B cell (primary cell): ENCODE measurements around the gene MAPK7. TPM values are rescaled to one million over a fixed set of nuclear protein-coding genes. Genes with fewer than 3 reads are reported as not detected.

Experiments used
- ATAC-seq: fragments of 200-7000 bp; cut with Tn5 transposase; one replicate; pipeline ENCODE4 v1.10.0; 2021; ENCODE audit warnings: low read depth, mild to moderate bottlenecking, moderate number of reproducible peaks, moderate library complexity
- CTCF ChIA-PET: fragments of 350-600 bp; sonication (Branson Sonifier 250); formaldehyde crosslinking; loops from one replicate; lab custom pipeline; 2021; ENCODE audit warnings: antibody characterized with exemption, inconsistent platforms; lab: Charles Lee
- POLR2A ChIA-PET: fragments of 350-600 bp; sonication (Branson Sonifier 250); formaldehyde crosslinking; loops from one replicate; lab custom pipeline; 2021; ENCODE audit warnings: antibody characterized with exemption; lab: Charles Lee
- DNase-seq: peaks from one replicate; pipeline ENCODE4 v3.0.0; 2013
- H2AFZ ChIP-seq: 2 replicates; pipeline ENCODE4 v1.6.1; 2012; ENCODE audit warnings: mild to moderate bottlenecking, low read depth, low read length; ENCODE audit not compliant: insufficient read depth, poor library complexity, severe bottlenecking
- H3K27ac ChIP-seq, 2 donors: 1 replicate in 1 of 2; 2 replicates in 1 of 2; pipeline ENCODE4 v1.5.1; 2012 to 2013; ENCODE audit warnings: low read length in 2 of 2, mild to moderate bottlenecking in 2 of 2, moderate library complexity in 1 of 2
- H3K27me3 ChIP-seq, 4 experiments: fragments of 200-600 bp in 1 of 4; sonication (generic) in 1 of 4; replicated peaks in 1 of 4; 1 replicate in 2 of 4; 2 replicates in 2 of 4; pipeline versions ENCODE4 v1.6.1 to v1.7.0; 2013 to 2016; ENCODE audit warnings: low read length in 3 of 4, mild to moderate bottlenecking in 2 of 4, mixed read lengths in 1 of 4, moderate library complexity in 1 of 4; ENCODE audit not compliant: insufficient read depth in 4 of 4, control insufficient read depth in 3 of 4; ENCODE audit errors: control extremely low read depth in 1 of 4
- H3K36me3 ChIP-seq, 2 experiments: replicated peaks in 1 of 2; 1 replicate in 1 of 2; 2 replicates in 1 of 2; pipeline versions ENCODE4 v1.6.1 to v1.7.1; 2013; ENCODE audit warnings: low read length in 1 of 2; ENCODE audit not compliant: insufficient read depth in 2 of 2, control insufficient read depth in 1 of 2; ENCODE audit errors: control extremely low read depth in 1 of 2, extremely low read depth in 1 of 2
- H3K4me1 ChIP-seq, 2 donors: fragments of 200-600 bp in 1 of 2; sonication (generic) in 1 of 2; 1 replicate in 1 of 2; 2 replicates in 1 of 2; pipeline versions ENCODE4 v1.5.1 to v1.6.1; 2013 to 2017; ENCODE audit warnings: low read length in 2 of 2; ENCODE audit not compliant: control insufficient read depth in 2 of 2, insufficient read depth in 2 of 2
- H3K4me2 ChIP-seq: replicated peaks from 2 replicates; pipeline ENCODE3; 2012; ENCODE audit warnings: mild to moderate bottlenecking, low read depth, low read length; ENCODE audit not compliant: poor library complexity, severe bottlenecking
- H3K4me3 ChIP-seq, 5 experiments: fragments of 200-600 bp in 1 of 5; sonication (generic) in 1 of 5; 1 replicate in 3 of 5; 2 replicates in 2 of 5; pipeline versions ENCODE4 v1.5.1 to v1.7.0; 2011 to 2016; ENCODE audit warnings: low read length in 4 of 5, mild to moderate bottlenecking in 4 of 5, low read depth in 2 of 5, control low read depth in 1 of 5, moderate library complexity in 1 of 5; ENCODE audit not compliant: insufficient read depth in 1 of 5; ENCODE audit errors: control extremely low read depth in 1 of 5, extremely low read depth in 1 of 5
- H3K79me2 ChIP-seq: fragments of 200-600 bp; sonication (generic); one replicate; pipeline ENCODE4 v1.6.0; 2016; ENCODE audit warnings: low read length; ENCODE audit not compliant: control insufficient read depth, insufficient read depth
- H3K9ac ChIP-seq: fragments of 200-600 bp; sonication (generic); 2 replicates; pipeline ENCODE4 v1.6.1; 2017; ENCODE audit warnings: mild to moderate bottlenecking, low read length, moderate library complexity
- H3K9me3 ChIP-seq, 3 donors: one replicate each; pipeline versions ENCODE4 v1.6.1 to v1.7.1; 2013; ENCODE audit warnings: low read length in 2 of 3; ENCODE audit not compliant: control insufficient read depth in 2 of 3, insufficient read depth in 1 of 3; ENCODE audit errors: control extremely low read depth in 1 of 3
- H4K20me1 ChIP-seq: 2 replicates; pipeline ENCODE4 v1.6.0; 2012; ENCODE audit warnings: mild to moderate bottlenecking, low read length; ENCODE audit not compliant: insufficient read depth, control insufficient read depth, poor library complexity, severe bottlenecking
- H3K27ac Mint-ChIP-seq: one replicate; pipeline ENCODE4 v1.8.0; 2021; ENCODE audit warnings: mixed read lengths
- H3K27me3 Mint-ChIP-seq: one replicate; pipeline ENCODE4 v1.8.0; 2021; ENCODE audit warnings: mixed read lengths
- H3K4me1 Mint-ChIP-seq: one replicate; pipeline ENCODE4 v1.8.0; 2021; ENCODE audit warnings: mixed read lengths
- H3K4me3 Mint-ChIP-seq: one replicate; pipeline ENCODE4 v1.8.0; 2021; ENCODE audit warnings: mixed read lengths
- H3K9me3 Mint-ChIP-seq: one replicate; pipeline ENCODE4 v1.8.0; 2022; ENCODE audit warnings: mixed read lengths; ENCODE audit not compliant: insufficient read depth
- EZH2 ChIP-seq: IDR thresholded peaks from 2 replicates; pipeline ENCODE4 v1.6.1; 2012; ENCODE audit warnings: borderline replicate concordance, low read depth, mild to moderate bottlenecking, moderate library complexity, low read length; ENCODE audit not compliant: insufficient read depth, poor library complexity, severe bottlenecking
- WGBS: methylation state at CpG from one replicate; pipeline ENCODE4 v1.1.5; 2013; ENCODE audit warnings: missing lambda C conversion rate; ENCODE audit not compliant: insufficient coverage; 5-methylcytosine and 5-hydroxymethylcytosine counted together
- intact Hi-C: fragments of 100-400 bp; cut with micrococcal nuclease; formaldehyde crosslinking; loops from one replicate; pipeline ENCODE4 v1.10.0; 2022
- polyA plus RNA-seq: library from polyadenylated mRNA; depleted of rRNA; stranded (reverse); fragments of >200 nt; gene quantifications from 2 replicates; pipeline ENCODE4 v1.2.3, GENCODE V29; 2012
- total RNA-seq, 2 donors: library from RNA; stranded (reverse); fragments of 120-200 nt in 1 of 2; gene quantifications; 1 replicate in 1 of 2; 2 replicates in 1 of 2; pipeline versions ENCODE4 v1.2.3 to v1.2.4, GENCODE V29; 2013 to 2022
- TF ChIP-seq, protein P1 (sequence below): fragments of 200-600 bp; IDR thresholded peaks from one replicate; pipeline ENCODE4 v1.8.0; 2022; ENCODE audit warnings: antibody characterized with exemption, mild to moderate bottlenecking

MAPK7 gene
- total and polyA plus RNA-seq, 2 donors (not counting 1 experiment from before 2014, with no cell fraction given): 30.0 to 34.0 TPM

DNA sequence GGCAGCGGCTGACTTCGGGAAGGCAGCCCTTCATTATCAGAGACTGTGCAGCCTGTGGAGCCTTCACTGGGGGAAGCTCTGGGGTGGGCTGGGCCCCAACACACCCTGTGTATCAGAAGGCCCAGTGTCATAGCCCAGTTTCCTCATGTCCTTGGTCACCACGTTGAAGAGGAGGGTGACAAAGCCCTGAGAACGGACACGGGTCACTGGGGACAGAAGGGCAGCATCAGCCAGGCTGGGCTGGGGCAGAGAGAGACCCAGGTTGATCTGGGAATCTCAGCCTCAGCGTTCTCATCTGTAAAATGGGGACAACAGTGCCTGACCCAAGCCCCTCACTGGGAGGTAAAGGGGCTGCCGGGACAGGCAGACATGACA, 35.1 kb upstream of the MAPK7 start:
- Histone ChIP-seq H4K20me1 (no peaks in the 10 kb centered on the region), H3K4me1 (peaks cover 0 to 11% of the 10 kb centered on the region in 2 donors), H3K4me2 (no peak overlapping the region), H2AFZ (no peak overlapping the region), H3K4me3 (no peak overlapping the region), H3K9me3 (no peaks in the 10 kb centered on the region), H3K36me3 (no peaks in the 10 kb centered on the region), H3K27ac (no peak overlapping the region), H3K79me2 (no peaks in the 10 kb centered on the region), H3K9ac (no peak overlapping the region), H3K27me3 (peaks cover 0 to 3% (median 0%) of the 10 kb centered on the region in 4 experiments)
- TF ChIP-seq, protein P1, sequence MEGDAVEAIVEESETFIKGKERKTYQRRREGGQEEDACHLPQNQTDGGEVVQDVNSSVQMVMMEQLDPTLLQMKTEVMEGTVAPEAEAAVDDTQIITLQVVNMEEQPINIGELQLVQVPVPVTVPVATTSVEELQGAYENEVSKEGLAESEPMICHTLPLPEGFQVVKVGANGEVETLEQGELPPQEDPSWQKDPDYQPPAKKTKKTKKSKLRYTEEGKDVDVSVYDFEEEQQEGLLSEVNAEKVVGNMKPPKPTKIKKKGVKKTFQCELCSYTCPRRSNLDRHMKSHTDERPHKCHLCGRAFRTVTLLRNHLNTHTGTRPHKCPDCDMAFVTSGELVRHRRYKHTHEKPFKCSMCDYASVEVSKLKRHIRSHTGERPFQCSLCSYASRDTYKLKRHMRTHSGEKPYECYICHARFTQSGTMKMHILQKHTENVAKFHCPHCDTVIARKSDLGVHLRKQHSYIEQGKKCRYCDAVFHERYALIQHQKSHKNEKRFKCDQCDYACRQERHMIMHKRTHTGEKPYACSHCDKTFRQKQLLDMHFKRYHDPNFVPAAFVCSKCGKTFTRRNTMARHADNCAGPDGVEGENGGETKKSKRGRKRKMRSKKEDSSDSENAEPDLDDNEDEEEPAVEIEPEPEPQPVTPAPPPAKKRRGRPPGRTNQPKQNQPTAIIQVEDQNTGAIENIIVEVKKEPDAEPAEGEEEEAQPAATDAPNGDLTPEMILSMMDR: no peak
- no peak for TF ChIP-seq EZH2
- intact Hi-C loops: no loop called here
- Mint-ChIP-seq H3K4me1 (peaks cover 8% of the 10 kb centered on the region), H3K27me3 (peaks cover 17% of the 10 kb centered on the region), H3K4me3 (no peak overlapping the region), H3K9me3 (no peaks in the 10 kb centered on the region), H3K27ac (no peak overlapping the region)
- POLR2A ChIA-PET: no interaction called here
- DNase-seq (no peak), ATAC-seq (no peak)
- 88% methylated on average over 7 of the region's 7 CpGs for WGBS
- CTCF ChIA-PET: no interaction called here

DNA sequence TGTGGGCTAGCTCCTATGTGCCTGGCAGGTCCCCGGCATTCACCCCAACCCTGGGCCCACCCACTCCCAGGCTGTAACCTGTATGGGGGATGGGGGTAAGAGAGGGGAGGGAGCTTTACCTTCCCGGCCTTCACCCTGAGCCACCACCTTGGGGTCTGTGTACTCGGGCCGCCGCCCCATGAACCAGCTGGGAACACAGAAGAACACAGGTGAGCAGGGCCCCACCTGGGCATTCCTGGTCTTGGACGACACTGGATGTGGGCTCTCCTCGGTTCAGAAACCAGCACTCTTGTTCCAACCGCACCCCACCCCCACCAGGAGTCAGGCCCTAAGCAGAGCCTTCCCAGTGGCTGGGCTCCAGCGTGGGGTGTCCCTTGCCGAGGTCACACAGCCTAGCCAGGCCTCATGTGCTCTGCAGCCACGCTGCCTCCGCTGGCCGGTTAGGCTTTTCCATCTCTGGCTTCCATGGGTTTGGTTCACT, 34.6 kb upstream of the MAPK7 start:
- no peak for ATAC-seq
- Histone ChIP-seq H3K9ac (no peak overlapping the region), H3K9me3 (no peaks in the 10 kb centered on the region), H3K27me3 (peaks cover 0 to 3% (median 0%) of the 10 kb centered on the region in 4 experiments), H3K4me3 (no peak overlapping the region), H3K4me1 (peaks cover 0 to 11% of the 10 kb centered on the region in 2 donors), H2AFZ (no peak overlapping the region), H3K36me3 (no peaks in the 10 kb centered on the region), H4K20me1 (no peaks in the 10 kb centered on the region), H3K79me2 (no peaks in the 10 kb centered on the region), H3K27ac (no peak overlapping the region), H3K4me2 (no peak overlapping the region)
- ChIA-PET CTCF (no interaction called here), POLR2A (no interaction called here)
- 96% methylated on average over 11 of the region's 13 CpGs for WGBS
- Mint-ChIP-seq H3K4me3 (no peak overlapping the region), H3K27ac (no peak overlapping the region), H3K4me1 (peaks cover 8% of the 10 kb centered on the region), H3K9me3 (no peaks in the 10 kb centered on the region), H3K27me3 (peaks cover 17% of the 10 kb centered on the region)
- TF ChIP-seq, protein P1: no peak
- TF ChIP-seq EZH2: no peak
- intact Hi-C loops: no loop called here
- DNase-seq: no peak
